Breast epithelium (tissue), 4 donors: ENCODE data around the gene MEIS3. TPM values are rescaled to one million over a fixed set of nuclear protein-coding genes. Genes with fewer than 3 reads are reported as not detected.

Experiments used
- DNase-seq, 2 donors: peaks; one replicate each; pipeline ENCODE4 v3.0.0-alpha.2; 2019; ENCODE audit warnings: low spot score in 2 of 2
- H3K27ac ChIP-seq, 2 donors: fragments of 200-600 bp; sonication (generic) in 1 of 2; one replicate each; pipeline ENCODE4 v1.5.1; 2016 to 2019; ENCODE audit warnings: mild to moderate bottlenecking in 1 of 2
- H3K27me3 ChIP-seq, 2 donors: fragments of 200-600 bp; sonication (generic) in 1 of 2; one replicate each; pipeline versions ENCODE4 v1.5.1 to v1.6.0; 2017 to 2019; ENCODE audit warnings: control low read depth in 1 of 2, mild to moderate bottlenecking in 1 of 2
- H3K36me3 ChIP-seq: fragments of 200-600 bp; one replicate; pipeline ENCODE4 v1.5.1; 2019
- H3K4me1 ChIP-seq, 2 donors: fragments of 200-600 bp; sonication (generic); one replicate each; pipeline ENCODE4 v1.5.1; 2016 to 2019; ENCODE audit warnings: control low read depth in 1 of 2
- H3K4me3 ChIP-seq, 3 donors: fragments of 200-600 bp; sonication (generic); 1 replicate in 2 of 3; 2 replicates in 1 of 3; pipeline ENCODE4 v1.5.1; 2016 to 2019; ENCODE audit warnings: mild to moderate bottlenecking in 3 of 3, moderate library complexity in 2 of 3
- H3K9me3 ChIP-seq, 2 donors: fragments of 200-600 bp; sonication (generic) in 1 of 2; one replicate each; pipeline ENCODE4 v1.5.1; 2016 to 2019; ENCODE audit warnings: control low read depth in 1 of 2
- POLR2A ChIP-seq: fragments of 450-650 bp; IDR thresholded peaks from one replicate; pipeline ENCODE4 v1.6.1; 2016; ENCODE audit warnings: antibody characterized with exemption, mild to moderate bottlenecking, moderate library complexity
- POLR2AphosphoS5 ChIP-seq, 3 donors: sonication (generic); formaldehyde crosslinking; IDR thresholded peaks; one replicate each; pipeline ENCODE4 v1.6.1; 2017; ENCODE audit warnings: antibody characterized with exemption in 3 of 3
- intact Hi-C: fragments of 100-400 bp; cut with DNase I; formaldehyde crosslinking; loops from one replicate; pipeline ENCODE4 v1.15.1; 2023; ENCODE audit warnings: low total_unique reads
- total RNA-seq, 3 donors: library from RNA; depleted of rRNA; stranded (reverse); fragments of >200 nt; gene quantifications; one replicate each; pipeline ENCODE4 v1.1.0, GENCODE V29; 2016
- TF ChIP-seq, protein P1 (sequence below), 3 donors: fragments of 450-650 bp; IDR thresholded peaks; one replicate each; pipeline ENCODE4 v1.5.1; 2016 to 2017; ENCODE audit warnings: antibody characterized with exemption in 3 of 3, mild to moderate bottlenecking in 3 of 3, moderate library complexity in 3 of 3

Gene MEIS3
- total RNA-seq, 3 donors from 2014 or later: 13.1 to 41.6 (median 17.1) TPM

- DNase-seq: peak; percentile 34 to 67
- intact Hi-C loops: no loop called here
- Histone ChIP-seq H3K27ac (peak overlapping the region; percentile 15 to 61), H3K36me3 (no peaks in the 10 kb centered on the region), H3K4me3 (peak overlapping the region in 2 of 3 donors; percentile 22 to 48), H3K9me3 (no peaks in the 10 kb centered on the region), H3K27me3 (peaks cover 3 to 30% of the 10 kb centered on the region in 2 donors), H3K4me1 (peaks cover 3 to 13% of the 10 kb centered on the region in 2 donors)
- no peak for TF ChIP-seq POLR2AphosphoS5 (IDR thresholded peaks at IDR 0.05)
- TF ChIP-seq, protein P1, sequence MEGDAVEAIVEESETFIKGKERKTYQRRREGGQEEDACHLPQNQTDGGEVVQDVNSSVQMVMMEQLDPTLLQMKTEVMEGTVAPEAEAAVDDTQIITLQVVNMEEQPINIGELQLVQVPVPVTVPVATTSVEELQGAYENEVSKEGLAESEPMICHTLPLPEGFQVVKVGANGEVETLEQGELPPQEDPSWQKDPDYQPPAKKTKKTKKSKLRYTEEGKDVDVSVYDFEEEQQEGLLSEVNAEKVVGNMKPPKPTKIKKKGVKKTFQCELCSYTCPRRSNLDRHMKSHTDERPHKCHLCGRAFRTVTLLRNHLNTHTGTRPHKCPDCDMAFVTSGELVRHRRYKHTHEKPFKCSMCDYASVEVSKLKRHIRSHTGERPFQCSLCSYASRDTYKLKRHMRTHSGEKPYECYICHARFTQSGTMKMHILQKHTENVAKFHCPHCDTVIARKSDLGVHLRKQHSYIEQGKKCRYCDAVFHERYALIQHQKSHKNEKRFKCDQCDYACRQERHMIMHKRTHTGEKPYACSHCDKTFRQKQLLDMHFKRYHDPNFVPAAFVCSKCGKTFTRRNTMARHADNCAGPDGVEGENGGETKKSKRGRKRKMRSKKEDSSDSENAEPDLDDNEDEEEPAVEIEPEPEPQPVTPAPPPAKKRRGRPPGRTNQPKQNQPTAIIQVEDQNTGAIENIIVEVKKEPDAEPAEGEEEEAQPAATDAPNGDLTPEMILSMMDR (IDR thresholded peaks at IDR 0.05): peak; percentile 82 to 92 (median 87)
Observed at GRCh38 chr19:47427241-47428176, 8.2 kb upstream of the MEIS3 start.

- TF ChIP-seq, protein P1 (IDR thresholded peaks at IDR 0.05): no peak
- TF ChIP-seq POLR2AphosphoS5 (IDR thresholded peaks at IDR 0.05) (no peak), POLR2A (no peak)
- Histone ChIP-seq H3K4me3 (no peak overlapping the region), H3K27me3 (peaks cover 6 to 45% of the 10 kb centered on the region in 2 donors), H3K36me3 (no peaks in the 10 kb centered on the region), H3K9me3 (no peaks in the 10 kb centered on the region), H3K4me1 (peaks cover 0 to 3% of the 10 kb centered on the region in 2 donors), H3K27ac (no peak overlapping the region)
- DNase-seq: no peak
- intact Hi-C loops: no loop called here
Observed at GRCh38 chr19:47423203-47423882, 4.0 kb upstream of the MEIS3 start.

- Histone ChIP-seq H3K27me3 (peaks cover 6 to 45% of the 10 kb centered on the region in 2 donors), H3K4me3 (no peak overlapping the region), H3K27ac (no peak overlapping the region), H3K36me3 (no peaks in the 10 kb centered on the region), H3K4me1 (no peaks in the 10 kb centered on the region), H3K9me3 (no peaks in the 10 kb centered on the region)
- intact Hi-C loops: no loop called here
- no peak for TF ChIP-seq POLR2A
- no peak for TF ChIP-seq POLR2AphosphoS5 (IDR thresholded peaks at IDR 0.05)
- TF ChIP-seq, protein P1 (IDR thresholded peaks at IDR 0.05): no peak
- DNase-seq: no peak
Observed at GRCh38 chr19:47422417-47423163, 3.3 kb upstream of the MEIS3 start.

- Histone ChIP-seq H3K27me3 (peaks cover 6 to 50% of the 10 kb centered on the region in 2 donors), H3K27ac (no peak overlapping the region), H3K4me1 (no peaks in the 10 kb centered on the region), H3K36me3 (no peaks in the 10 kb centered on the region), H3K9me3 (no peaks in the 10 kb centered on the region), H3K4me3 (peak overlapping the region in 1 of 3 donors; percentile 36)
- intact Hi-C loops: no loop called here
- no peak for DNase-seq
- TF ChIP-seq, protein P1 (IDR thresholded peaks at IDR 0.05): no peak
- TF ChIP-seq POLR2A (no peak), POLR2AphosphoS5 (IDR thresholded peaks at IDR 0.05) (no peak)
Observed at GRCh38 chr19:47421844-47422395, 2.6 kb upstream of the MEIS3 start.
